Osteoblast (primary cell): ENCODE results near the gene KARS1. TPM values are rescaled to one million over a fixed set of nuclear protein-coding genes. Genes with fewer than 3 reads are reported as not detected.

Source experiments
- DNase-seq: peaks from one replicate; pipeline ENCODE4 v3.0.0; 2011; ENCODE audit warnings: low spot score, mixed read lengths; ENCODE audit not compliant: insufficient read length; ENCODE audit errors: missing footprints
- H2AFZ ChIP-seq: 2 replicates; pipeline ENCODE4 v1.6.0; 2011; ENCODE audit warnings: mild to moderate bottlenecking, low read length
- H3K27ac ChIP-seq: 2 replicates; pipeline ENCODE4 v1.5.1; 2011; ENCODE audit warnings: mild to moderate bottlenecking, low read depth, low read length, moderate library complexity
- H3K27me3 ChIP-seq: 2 replicates; pipeline ENCODE4 v1.6.0; 2012; ENCODE audit warnings: mild to moderate bottlenecking, control low read depth, inconsistent platforms, low read length, moderate library complexity; ENCODE audit not compliant: insufficient read depth
- H3K36me3 ChIP-seq: 2 replicates; pipeline ENCODE4 v1.5.1; 2011; ENCODE audit warnings: mild to moderate bottlenecking, low read length, control low read depth, moderate library complexity; ENCODE audit not compliant: insufficient read depth
- H3K4me1 ChIP-seq: 2 replicates; pipeline ENCODE4 v1.5.1; 2011; ENCODE audit warnings: mild to moderate bottlenecking, low read length, control low read depth, moderate library complexity; ENCODE audit not compliant: insufficient read depth
- H3K4me2 ChIP-seq: 2 replicates; pipeline ENCODE4 v1.6.0; 2011; ENCODE audit warnings: mild to moderate bottlenecking, low read length; ENCODE audit not compliant: insufficient read depth
- H3K4me3 ChIP-seq: fragments of 200-600 bp; sonication (generic); 3 replicates; pipeline ENCODE4 v1.5.1; 2012; ENCODE audit warnings: mild to moderate bottlenecking, low read length, inconsistent platforms; ENCODE audit not compliant: insufficient read depth
- H3K79me2 ChIP-seq: 2 replicates; pipeline ENCODE4 v1.6.0; 2012; ENCODE audit warnings: mild to moderate bottlenecking, low read length, control low read depth, inconsistent platforms; ENCODE audit not compliant: insufficient read depth
- H3K9me3 ChIP-seq: 2 replicates; pipeline ENCODE4 v1.5.1; 2011; ENCODE audit warnings: low read depth, low read length, control low read depth
- H4K20me1 ChIP-seq: 2 replicates; pipeline ENCODE4 v1.6.0; 2012; ENCODE audit warnings: mild to moderate bottlenecking, low read length, control low read depth; ENCODE audit not compliant: insufficient read depth
- CTCF ChIP-seq: IDR thresholded peaks from 2 replicates; pipeline ENCODE4 v1.5.1; 2011; ENCODE audit warnings: mild to moderate bottlenecking, low read depth, low read length, moderate library complexity; ENCODE audit errors: extremely low read depth
- total RNA-seq: library from RNA; depleted of rRNA; stranded (reverse); fragments of >200 nt; gene quantifications from 2 replicates; pipeline ENCODE4 v1.2.3, GENCODE V29; 2012

Gene KARS1
- total RNA-seq, 1 donor = 125 TPM

GRCh38 chr16:75590920-75591843, 56.3 kb downstream of the KARS1 start:
- Histone ChIP-seq H3K36me3 (no peaks in the 10 kb centered on the region), H4K20me1 (no peaks in the 10 kb centered on the region), H3K4me2 (peak overlapping the region; percentile 72), H3K79me2 (no peaks in the 10 kb centered on the region), H2AFZ (peak overlapping the region; percentile 6), H3K4me1 (peaks cover 29% of the 10 kb centered on the region), H3K9me3 (no peaks in the 10 kb centered on the region), H3K27me3 (no peaks in the 10 kb centered on the region), H3K27ac (peak overlapping the region; percentile 93), H3K4me3 (peak overlapping the region; percentile 3)
- DNase-seq = peak; percentile 88
- peak; percentile 47 for TF ChIP-seq CTCF

- no peak overlapping the region for H2AFZ ChIP-seq
These were observed 58.2 kb downstream of the KARS1 start for GRCh38 chr16:75589306-75589705.

GRCh38 chr16:75588716-75589115, 58.7 kb downstream of the KARS1 start:
- H3K79me2 ChIP-seq = no peaks in the 10 kb centered on the region
- H4K20me1 ChIP-seq = no peaks in the 10 kb centered on the region
- H3K4me1 ChIP-seq = peaks cover 22% of the 10 kb centered on the region
- H3K27me3 ChIP-seq = no peaks in the 10 kb centered on the region
- no peak overlapping the region for H3K4me3 ChIP-seq
- DNase-seq = peak; percentile 23
- no peak for TF ChIP-seq CTCF
- no peak overlapping the region for H3K4me2 ChIP-seq
- H3K9me3 ChIP-seq = no peaks in the 10 kb centered on the region
- no peak overlapping the region for H3K27ac ChIP-seq
- H2AFZ ChIP-seq = no peak overlapping the region
- no peaks in the 10 kb centered on the region for H3K36me3 ChIP-seq

More at GRCh38 chr16:75589306-75589705, 58.2 kb downstream of the KARS1 start:
- no peak for DNase-seq
- Histone ChIP-seq H3K27ac (no peak overlapping the region), H3K4me2 (no peak overlapping the region), H3K9me3 (no peaks in the 10 kb centered on the region), H4K20me1 (no peaks in the 10 kb centered on the region), H3K79me2 (no peaks in the 10 kb centered on the region), H3K27me3 (no peaks in the 10 kb centered on the region), H3K4me1 (peaks cover 28% of the 10 kb centered on the region), H3K4me3 (no peak overlapping the region), H3K36me3 (no peaks in the 10 kb centered on the region)
- no peak for TF ChIP-seq CTCF

- TF ChIP-seq CTCF = no peak
- H3K27me3 ChIP-seq = no peaks in the 10 kb centered on the region
- no peaks in the 10 kb centered on the region for H3K9me3 ChIP-seq
These were observed 63.4 kb downstream of the KARS1 start for GRCh38 chr16:75584108-75584507.

More at GRCh38 chr16:75584108-75584507, 63.4 kb downstream of the KARS1 start:
- no peak overlapping the region for H3K27ac ChIP-seq
- H3K4me3 ChIP-seq = no peak overlapping the region
- no peak overlapping the region for H3K4me2 ChIP-seq
- H3K79me2 ChIP-seq = no peaks in the 10 kb centered on the region
- peaks cover 3% of the 10 kb centered on the region for H3K36me3 ChIP-seq
- no peak overlapping the region for H2AFZ ChIP-seq
- H4K20me1 ChIP-seq = no peaks in the 10 kb centered on the region
- no peaks in the 10 kb centered on the region for H3K4me1 ChIP-seq
- no peak for DNase-seq
